GM23248 (cell line): ENCODE results near the gene WDR27. TPM values are rescaled to one million over a fixed set of nuclear protein-coding genes. Genes with fewer than 3 reads are reported as not detected.

Experiments
- DNase-seq: peaks from one replicate; pipeline ENCODE4 v3.0.0-alpha.2; 2015
- H2AFZ ChIP-seq: fragments of 200-600 bp; sonication (generic); 2 replicates; pipeline ENCODE4 v1.6.1; 2016; ENCODE audit warnings: antibody characterized with exemption
- H3F3A ChIP-seq: fragments of 200-600 bp; sonication (generic); 2 replicates; pipeline ENCODE4 v1.6.1; 2016; ENCODE audit warnings: mild to moderate bottlenecking, antibody characterized with exemption, mixed run types; ENCODE audit not compliant: insufficient read depth
- H3K27ac ChIP-seq: fragments of 200-600 bp; sonication (generic); 2 replicates; pipeline ENCODE4 v1.5.1; 2016; ENCODE audit warnings: mild to moderate bottlenecking
- H3K27me3 ChIP-seq: fragments of 200-600 bp; sonication (generic); replicated peaks from 2 replicates; pipeline ENCODE4 v1.6.1; 2016; ENCODE audit warnings: mild to moderate bottlenecking; ENCODE audit not compliant: insufficient read depth
- H3K36me3 ChIP-seq: fragments of 200-600 bp; sonication (generic); 2 replicates; pipeline ENCODE4 v1.6.1; 2016; ENCODE audit warnings: low read depth, mild to moderate bottlenecking
- H3K4me1 ChIP-seq: fragments of 200-600 bp; sonication (generic); 2 replicates; pipeline ENCODE4 v1.6.1; 2016; ENCODE audit warnings: mild to moderate bottlenecking; ENCODE audit not compliant: insufficient read depth
- H3K4me2 ChIP-seq: fragments of 200-600 bp; sonication (generic); one replicate; pipeline ENCODE4 v1.6.1; 2016; ENCODE audit warnings: mild to moderate bottlenecking; ENCODE audit not compliant: unreplicated experiment
- H3K4me3 ChIP-seq: fragments of 200-600 bp; sonication (generic); 2 replicates; pipeline ENCODE4 v1.5.1; 2016; ENCODE audit warnings: mild to moderate bottlenecking
- H3K79me2 ChIP-seq: fragments of 200-600 bp; sonication (generic); 2 replicates; pipeline ENCODE4 v1.6.1; 2016; ENCODE audit warnings: mild to moderate bottlenecking; ENCODE audit not compliant: insufficient read depth
- H3K9ac ChIP-seq: fragments of 200-600 bp; sonication (generic); 2 replicates; pipeline ENCODE4 v1.6.1; 2016; ENCODE audit warnings: mild to moderate bottlenecking
- H3K9me2 ChIP-seq: fragments of 200-600 bp; sonication (generic); 2 replicates; pipeline ENCODE4 v1.6.1; 2016; ENCODE audit warnings: mixed run types, mild to moderate bottlenecking, moderate library complexity; ENCODE audit not compliant: insufficient read depth
- H3K9me3 ChIP-seq: fragments of 200-600 bp; sonication (generic); one replicate; pipeline ENCODE4 v1.6.1; 2017; ENCODE audit warnings: low read depth
- H4K20me1 ChIP-seq: fragments of 200-600 bp; sonication (generic); 2 replicates; pipeline ENCODE4 v1.6.0; 2016; ENCODE audit not compliant: insufficient read depth
- EZH2 ChIP-seq: fragments of 200-600 bp; sonication (generic); IDR thresholded peaks from 2 replicates; pipeline ENCODE4 v1.6.1; 2018; ENCODE audit warnings: antibody characterized with exemption, mild to moderate bottlenecking; ENCODE audit not compliant: insufficient read depth, poor library complexity, severe bottlenecking
- EZH2phosphoT487 ChIP-seq: fragments of 200-600 bp; sonication (generic); IDR thresholded peaks from 2 replicates; pipeline ENCODE4 v1.6.1; 2018; ENCODE audit warnings: antibody characterized with exemption, moderate library complexity, mild to moderate bottlenecking, low read depth; ENCODE audit not compliant: insufficient read depth
- WGBS, 2 experiments: methylation state at CpG; one replicate each; pipeline ENCODE4 v1.1.6; 2015 to 2017; ENCODE audit warnings: low lambda C conversion rate in 2 of 2, low coverage in 1 of 2; ENCODE audit errors: missing lambda C conversion rate in 2 of 2; 5-methylcytosine and 5-hydroxymethylcytosine counted together
- in situ Hi-C: fragments of 300-500 bp; cut with MboI; formaldehyde crosslinking; loops from 2 replicates; pipeline ENCODE4 v1.15.0; 2020
- polyA plus RNA-seq: library from polyadenylated mRNA; unstranded; fragments of >200 nt; fragmentation: Nextera tagmentation; extraction: Ambion mirVana; gene quantifications from 2 replicates; pipeline ENCODE4 v1.2.1, GENCODE V29; 2016
- total RNA-seq: library from RNA; depleted of rRNA; stranded (reverse); fragments of >200 nt; shearing (Covaris generic); gene quantifications from 2 replicates; pipeline ENCODE4 v1.2.3, GENCODE V29; 2014

WDR27 gene
- total and polyA plus RNA-seq, 2 experiments from 2014 or later: 9.2 to 9.3 TPM

DNA sequence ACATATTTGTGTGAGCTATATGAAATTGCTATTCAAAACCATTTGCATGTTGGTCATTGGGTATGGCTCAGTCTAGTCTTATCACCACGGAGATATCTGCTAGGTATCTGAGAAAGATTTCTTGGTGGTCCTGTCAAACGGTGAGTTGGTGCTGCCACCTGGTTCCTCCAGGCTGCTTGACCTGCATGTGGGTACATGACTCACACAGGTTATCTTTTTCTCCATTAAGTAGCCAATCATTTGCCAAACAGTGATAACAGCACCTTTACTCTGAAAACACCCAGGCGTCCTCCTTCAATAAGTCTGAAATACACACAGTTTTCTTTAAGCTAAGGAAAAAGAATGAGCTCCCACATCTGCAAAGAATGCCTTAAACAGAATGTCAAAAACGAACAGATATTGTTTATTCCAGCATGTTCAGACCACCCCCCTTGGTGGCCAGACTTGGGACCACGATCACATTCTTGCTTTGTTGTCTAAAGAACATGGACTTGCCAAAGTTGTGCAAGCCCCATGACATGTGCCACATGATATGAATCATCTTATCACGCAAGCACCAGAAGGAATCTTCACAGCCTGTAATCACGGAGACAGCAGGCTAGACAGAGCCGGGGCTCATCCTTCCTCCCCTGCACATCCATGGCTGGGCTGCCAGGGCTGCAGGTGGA, 247.5 kb downstream of the WDR27 start:
- peak overlapping the region; percentile 49 for H3K27ac ChIP-seq
- H3F3A ChIP-seq: peaks cover 21% of the 10 kb centered on the region
- TF ChIP-seq EZH2phosphoT487 (no peak), EZH2 (no peak)
- H3K9me2 ChIP-seq: no peaks in the 10 kb centered on the region
- no peaks in the 10 kb centered on the region for H3K36me3 ChIP-seq
- H3K4me3 ChIP-seq: no peak overlapping the region
- DNase-seq: peak; percentile 94
- in situ Hi-C loops: no loop called here
- H3K9ac ChIP-seq: no peak overlapping the region
- no peaks in the 10 kb centered on the region for H3K79me2 ChIP-seq
- H3K27me3 ChIP-seq: no peaks in the 10 kb centered on the region
- H2AFZ ChIP-seq: no peak overlapping the region
- no peaks in the 10 kb centered on the region for H4K20me1 ChIP-seq
- H3K4me1 ChIP-seq: peaks cover 48% of the 10 kb centered on the region
- WGBS, 2 experiments: 16 to 19% methylated on average over 8 of the region's 8 CpGs
- H3K9me3 ChIP-seq: no peaks in the 10 kb centered on the region
- H3K4me2 ChIP-seq: peak overlapping the region; percentile 37

- Histone ChIP-seq H3K4me3 (peak overlapping the region; percentile 62; the same call in 1 of the 2 replicates), H3K9me2 (no peaks in the 10 kb centered on the region), H3K27ac (peak overlapping the region; percentile 89), H3K36me3 (no peaks in the 10 kb centered on the region), H3F3A (peaks cover 21% of the 10 kb centered on the region), H3K9me3 (no peaks in the 10 kb centered on the region), H3K4me1 (peaks cover 48% of the 10 kb centered on the region), H3K79me2 (no peaks in the 10 kb centered on the region), H3K27me3 (no peaks in the 10 kb centered on the region), H2AFZ (peak overlapping the region; percentile 90), H3K4me2 (peak overlapping the region; percentile 90), H3K9ac (peak overlapping the region; percentile 83), H4K20me1 (no peaks in the 10 kb centered on the region)
- in situ Hi-C loops: no loop called here
- TF ChIP-seq EZH2phosphoT487 (no peak), EZH2 (no peak)
- 27 to 28% methylated on average over 11 of the region's 11 CpGs for whole genome bisulfite sequencing, 2 experiments
- DNase-seq: peak; percentile 43
Measured at GRCh38 chr6:169452869-169453620, 248.8 kb downstream of the WDR27 start.

DNA sequence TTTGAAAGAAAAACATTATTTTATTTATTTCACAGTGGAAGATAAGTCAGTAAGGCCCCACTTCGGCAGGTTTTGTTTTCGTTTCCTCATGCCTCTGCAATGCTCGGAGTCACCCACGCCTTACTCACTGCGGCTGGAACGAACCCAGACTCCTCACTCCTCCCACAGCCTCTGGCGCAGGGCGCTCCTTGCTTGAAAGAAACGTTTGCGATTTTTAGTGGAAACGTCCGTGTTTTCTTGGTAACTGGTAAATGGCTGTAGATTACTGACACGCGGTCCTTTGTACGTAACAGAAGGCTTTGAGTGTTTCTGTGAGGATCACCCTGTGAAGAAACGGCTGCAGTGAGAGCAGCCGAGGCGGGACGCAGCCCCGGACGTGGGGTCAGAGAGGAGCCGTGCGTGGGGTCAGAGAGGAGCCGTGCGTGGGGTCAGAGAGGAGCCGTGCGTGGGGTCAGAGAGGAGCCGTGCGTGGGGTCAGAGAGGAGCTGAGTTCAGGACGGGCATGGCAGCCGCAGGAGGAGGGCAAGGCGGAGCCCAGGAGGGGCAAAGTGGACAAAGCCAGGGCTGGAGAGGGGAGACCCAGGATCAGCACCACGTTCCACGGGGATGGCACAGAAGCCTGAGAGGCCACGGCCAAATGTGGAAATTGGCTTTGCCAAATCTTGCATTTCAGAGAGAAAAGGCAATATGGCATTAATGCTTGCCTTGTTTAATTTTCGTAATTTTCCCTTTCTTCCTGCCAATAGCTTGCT, 249.5 kb downstream of the WDR27 start:
- Histone ChIP-seq H3K4me1 (peaks cover 48% of the 10 kb centered on the region), H4K20me1 (no peaks in the 10 kb centered on the region), H3K9me3 (no peaks in the 10 kb centered on the region), H3K27me3 (no peaks in the 10 kb centered on the region), H2AFZ (peak overlapping the region; percentile 90), H3K9me2 (no peaks in the 10 kb centered on the region), H3K27ac (peak overlapping the region; percentile 89), H3K4me2 (peak overlapping the region; percentile 90), H3F3A (peaks cover 21% of the 10 kb centered on the region), H3K79me2 (no peaks in the 10 kb centered on the region), H3K4me3 (peak overlapping the region; percentile 62), H3K9ac (peak overlapping the region; percentile 83), H3K36me3 (no peaks in the 10 kb centered on the region)
- TF ChIP-seq EZH2phosphoT487 (no peak), EZH2 (no peak)
- in situ Hi-C loops: no loop called here
- WGBS, 2 experiments: 1 to 2% methylated on average over 35 to 36 of the region's 36 CpGs
- peak; percentile 98 for DNase-seq

DNA sequence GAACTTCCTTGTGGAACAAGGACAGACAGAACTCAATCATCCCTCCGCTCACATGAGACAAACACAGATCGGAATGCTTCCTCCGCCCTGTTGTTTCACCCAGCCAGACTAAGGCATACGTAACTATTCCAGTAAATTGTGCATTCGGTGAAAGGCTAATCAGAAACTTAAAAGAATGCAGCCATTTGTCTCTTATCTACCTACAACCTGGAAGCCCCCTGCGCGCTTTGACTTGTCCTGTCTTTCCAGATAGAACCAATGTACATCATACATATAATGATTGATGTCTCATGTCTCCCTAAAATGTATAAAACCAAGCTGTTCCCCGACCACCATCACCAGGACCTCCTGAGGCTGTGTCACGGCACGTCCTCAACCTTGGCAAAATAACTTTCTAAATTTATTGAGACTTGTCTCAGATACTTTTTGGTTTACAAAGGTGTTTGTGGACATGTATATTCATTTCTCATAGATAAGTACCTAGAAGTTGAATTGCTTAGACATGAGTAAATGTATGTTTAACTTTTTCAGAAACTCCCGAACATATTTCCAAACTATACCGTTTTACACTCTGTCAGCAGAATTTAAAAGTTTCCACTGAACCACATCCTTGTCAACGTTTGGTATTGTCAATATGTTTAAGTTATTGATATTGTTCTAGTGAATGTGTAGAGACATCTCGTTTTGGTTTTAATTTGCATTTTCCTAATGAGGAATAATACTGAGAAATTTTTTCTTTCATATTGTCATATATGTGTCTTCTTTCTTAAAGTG, 250.6 kb downstream of the WDR27 start:
- no peaks in the 10 kb centered on the region for H3K27me3 ChIP-seq
- in situ Hi-C loops: no loop called here
- H3K4me3 ChIP-seq: peak overlapping the region; percentile 62
- peak overlapping the region; percentile 89 for H3K27ac ChIP-seq
- peak overlapping the region; percentile 90 for H2AFZ ChIP-seq
- peaks cover 48% of the 10 kb centered on the region for H3K4me1 ChIP-seq
- WGBS, 2 experiments: 52 to 55% methylated on average over 14 of the region's 14 CpGs
- H3K36me3 ChIP-seq: no peaks in the 10 kb centered on the region
- TF ChIP-seq EZH2phosphoT487 (no peak), EZH2 (no peak)
- no peaks in the 10 kb centered on the region for H4K20me1 ChIP-seq
- peak; percentile 27 for DNase-seq
- no peaks in the 10 kb centered on the region for H3K9me3 ChIP-seq
- H3K9me2 ChIP-seq: no peaks in the 10 kb centered on the region
- peaks cover 21% of the 10 kb centered on the region for H3F3A ChIP-seq
- H3K9ac ChIP-seq: peak overlapping the region; percentile 83
- peak overlapping the region; percentile 90 for H3K4me2 ChIP-seq
- H3K79me2 ChIP-seq: no peaks in the 10 kb centered on the region
